Rectal smooth muscle tissue (tissue), 1 donor: Measurements from ENCODE around the gene PRSS23.
"Not testable (repeated sequence)": the region's sequence is repeated elsewhere in the genome, so short reads cannot be mapped to it uniquely, and the experiment has no call there.

Experiments
- H3K27ac ChIP-seq: one replicate; pipeline ENCODE4 v1.7.0; 2013; ENCODE audit warnings: low read depth, low read length, inconsistent platforms
- H3K27me3 ChIP-seq: one replicate; pipeline ENCODE4 v1.7.0; 2013; ENCODE audit warnings: low read length; ENCODE audit not compliant: control insufficient read depth, insufficient read depth
- H3K36me3 ChIP-seq: one replicate; pipeline ENCODE4 v1.7.0; 2013; ENCODE audit warnings: low read length; ENCODE audit not compliant: control insufficient read depth, insufficient read depth
- H3K4me1 ChIP-seq: one replicate; pipeline ENCODE4 v1.7.0; 2013; ENCODE audit warnings: low read length; ENCODE audit not compliant: control insufficient read depth, insufficient read depth
- H3K4me3 ChIP-seq: one replicate; pipeline ENCODE4 v1.7.0; 2013; ENCODE audit warnings: low read length
- H3K9ac ChIP-seq: one replicate; pipeline ENCODE4 v1.7.0; 2013; ENCODE audit warnings: low read length

Gene PRSS23

GRCh38 chr11:86806903-86807302, 6.6 kb downstream of the PRSS23 start:
- no peak overlapping the region for H3K4me3 ChIP-seq
- H3K36me3 ChIP-seq, result peaks cover 8% of the 10 kb centered on the region
- no peaks in the 10 kb centered on the region for H3K27me3 ChIP-seq
- peak overlapping the region; percentile 6 for H3K27ac ChIP-seq
- no peak overlapping the region for H3K9ac ChIP-seq
- peaks cover 28% of the 10 kb centered on the region for H3K4me1 ChIP-seq

- Histone ChIP-seq H3K4me1 (peaks cover 28% of the 10 kb centered on the region), H3K27ac (peak overlapping the region; percentile 6), H3K36me3 (peaks cover 8% of the 10 kb centered on the region), H3K9ac (no peak overlapping the region), H3K4me3 (no peak overlapping the region), H3K27me3 (no peaks in the 10 kb centered on the region)
These were observed 7.0 kb downstream of the PRSS23 start for GRCh38 chr11:86807360-86807759.

GRCh38 chr11:86809561-86809960, 9.2 kb downstream of the PRSS23 start:
- Histone ChIP-seq H3K27ac (no peak overlapping the region), H3K36me3 (peaks cover 8% of the 10 kb centered on the region)

GRCh38 chr11:86810288-86810687, 9.9 kb downstream of the PRSS23 start:
- Histone ChIP-seq H3K27ac (peak overlapping the region; percentile 22), H3K27me3 (no peaks in the 10 kb centered on the region), H3K4me3 (no peak overlapping the region), H3K9ac (no peak overlapping the region), H3K4me1 (peaks cover 32% of the 10 kb centered on the region), H3K36me3 (peaks cover 8% of the 10 kb centered on the region)

More at GRCh38 chr11:86809561-86809960, 9.2 kb downstream of the PRSS23 start:
- Histone ChIP-seq H3K4me1 (peaks cover 33% of the 10 kb centered on the region), H3K4me3 (no peak overlapping the region), H3K9ac (no peak overlapping the region), H3K27me3 (no peaks in the 10 kb centered on the region)

- Histone ChIP-seq H3K36me3 (peaks cover 8% of the 10 kb centered on the region), H3K9ac (no peak overlapping the region), H3K27me3 (no peaks in the 10 kb centered on the region), H3K4me3 (no peak overlapping the region), H3K4me1 (peaks cover 39% of the 10 kb centered on the region), H3K27ac (no peak overlapping the region)
These were observed 11.4 kb downstream of the PRSS23 start for GRCh38 chr11:86811637-86812321.

GRCh38 chr11:86812322-86812670, 12.0 kb downstream of the PRSS23 start:
- Histone ChIP-seq H3K9ac (no peak overlapping the region), H3K27ac (no peak overlapping the region), H3K27me3 (no peaks in the 10 kb centered on the region), H3K4me3 (no peak overlapping the region), H3K36me3 (peaks cover 8% of the 10 kb centered on the region), H3K4me1 (peaks cover 40% of the 10 kb centered on the region)

GRCh38 chr11:86812981-86813380, 12.6 kb downstream of the PRSS23 start:
- Histone ChIP-seq H3K27ac (peak overlapping the region; percentile 27), H3K9ac (no peak overlapping the region), H3K4me1 (peaks cover 44% of the 10 kb centered on the region), H3K4me3 (no peak overlapping the region), H3K36me3 (peaks cover 5% of the 10 kb centered on the region), H3K27me3 (no peaks in the 10 kb centered on the region)

- H3K27me3 ChIP-seq, result no peaks in the 10 kb centered on the region
- peaks cover 49% of the 10 kb centered on the region for H3K4me1 ChIP-seq
- no peaks in the 10 kb centered on the region for H3K36me3 ChIP-seq
- H3K9ac ChIP-seq, result no peak overlapping the region
- H3K4me3 ChIP-seq, result no peak overlapping the region
- H3K27ac ChIP-seq, result peak overlapping the region; percentile 92
These were observed 14.4 kb downstream of the PRSS23 start for GRCh38 chr11:86814775-86815174.

- Histone ChIP-seq H3K27ac (peak overlapping the region; percentile 92), H3K9ac (no peak overlapping the region), H3K27me3 (no peaks in the 10 kb centered on the region), H3K36me3 (no peaks in the 10 kb centered on the region), H3K4me3 (peak overlapping the region; percentile 5), H3K4me1 (peaks cover 45% of the 10 kb centered on the region)
These were observed 15.4 kb downstream of the PRSS23 start for GRCh38 chr11:86815726-86816125.

GRCh38 chr11:86816251-86816726, 15.9 kb downstream of the PRSS23 start:
- H3K4me1 ChIP-seq, result peaks cover 45% of the 10 kb centered on the region
- H3K9ac ChIP-seq, result no peak overlapping the region
- H3K36me3 ChIP-seq, result no peaks in the 10 kb centered on the region
- no peaks in the 10 kb centered on the region for H3K27me3 ChIP-seq
- peak overlapping the region; percentile 92 for H3K27ac ChIP-seq
- peak overlapping the region; percentile 5 for H3K4me3 ChIP-seq

GRCh38 chr11:86818462-86819192, 18.3 kb downstream of the PRSS23 start:
- H3K4me3 ChIP-seq, result no peak overlapping the region
- H3K27ac ChIP-seq, result peak overlapping the region; percentile 92
- peaks cover 45% of the 10 kb centered on the region for H3K4me1 ChIP-seq
- H3K36me3 ChIP-seq, result no peaks in the 10 kb centered on the region
- no peak overlapping the region for H3K9ac ChIP-seq
- no peaks in the 10 kb centered on the region for H3K27me3 ChIP-seq

GRCh38 chr11:86824139-86824538, 23.8 kb downstream of the PRSS23 start:
- not testable (repeated sequence) for H3K4me1 ChIP-seq, H3K9ac ChIP-seq, H3K36me3 ChIP-seq, H3K27me3 ChIP-seq, H3K27ac ChIP-seq, H3K4me3 ChIP-seq

- not testable (repeated sequence) for H3K36me3 ChIP-seq, H3K9ac ChIP-seq, H3K27me3 ChIP-seq, H3K4me1 ChIP-seq, H3K27ac ChIP-seq, H3K4me3 ChIP-seq
These were observed 34.0 kb downstream of the PRSS23 start for GRCh38 chr11:86834376-86834775.
